ENCODE results near the gene KRTCAP2. TPM values are rescaled to one million over a fixed set of nuclear protein-coding genes. Genes with fewer than 3 reads are reported as not detected.

The KRTCAP2 gene
- total and polyA plus RNA-seq, 10 of the 15 experiments (the other 5 are each of a cell fraction or from before 2014, with no cell fraction given), result 61.3 to 238 (median 141) TPM

DNA sequence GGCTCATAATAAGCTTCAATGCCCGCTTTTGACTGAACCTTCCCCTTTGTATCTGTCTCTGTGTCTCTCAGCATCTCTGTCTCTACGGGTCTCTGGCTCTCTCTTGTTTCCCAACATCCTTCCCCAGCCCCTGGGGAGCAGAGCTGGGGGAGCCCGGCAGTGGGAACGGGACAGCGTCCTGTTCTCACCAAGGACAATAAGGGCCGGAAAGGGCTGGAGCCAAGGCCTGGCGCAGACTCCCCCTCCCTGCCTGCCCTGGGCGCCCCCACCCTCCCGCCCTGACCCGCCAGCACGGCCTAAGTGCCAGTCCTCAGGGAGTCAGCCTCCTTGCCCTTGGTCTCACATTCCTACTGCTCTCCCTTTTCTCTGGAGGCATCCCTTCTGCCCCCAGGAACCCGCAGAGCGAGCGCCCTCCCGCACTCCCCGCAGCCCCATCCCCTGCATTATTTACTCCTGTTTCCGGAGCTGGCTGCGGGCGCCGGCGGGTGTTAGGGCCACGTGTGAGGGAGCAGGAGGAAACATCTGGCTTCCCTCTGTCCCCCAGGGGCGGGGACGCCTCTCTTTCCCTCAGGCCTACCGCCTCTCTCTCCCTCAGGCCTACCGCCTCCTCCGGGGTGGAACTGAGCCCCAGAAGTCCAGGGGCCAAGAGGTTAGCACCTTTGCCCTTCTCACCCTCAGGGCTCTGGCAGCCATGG is 6.5 kb downstream of the KRTCAP2 start:
- CTCF ChIA-PET, result interaction anchor here (1.0 to 12.1 kb wide), 15 partner anchors 11 to 123 kb away, joined by 3 to 284 read pairs (median 6); partner anchors contain the start of gene EFNA4
- Histone ChIP-seq H3K4me2 (ENCODE audit: control insufficient read depth, insufficient read depth) (no peak overlapping the region), H3K9ac (ENCODE audit: control insufficient read depth, insufficient read depth, low read length) (no peak overlapping the region), H3K27ac (ENCODE audit: control insufficient read depth, insufficient read depth) (no peak overlapping the region), H3K79me2 (ENCODE audit: control insufficient read depth, insufficient read depth, low read length) (no peaks in the 10 kb centered on the region), H3K4me3 (no peak overlapping the region), H3K36me3 (ENCODE audit: control insufficient read depth in 2 of 2, insufficient read depth in 2 of 2, low read length in 1 of 2) (peaks cover 0 to 3% of the 10 kb centered on the region in 2 experiments; a peak in 1 of 4 replicates), H4K20me1 (ENCODE audit: control insufficient read depth, insufficient read depth) (no peaks in the 10 kb centered on the region), H2AFZ (ENCODE audit: control insufficient read depth, low read depth, low read length) (peak overlapping the region; percentile 34; the same call in 1 of the 2 replicates), H3K9me3 (replicated peaks; ENCODE audit: control insufficient read depth, insufficient read depth, low read length) (no peaks in the 10 kb centered on the region), H3K27me3 (replicated peaks in 1 of 2; ENCODE audit: control insufficient read depth in 2 of 2, insufficient read depth in 2 of 2, low read length in 1 of 2) (no peaks in the 10 kb centered on the region), H3K4me1 (ENCODE audit: control insufficient read depth, insufficient read depth, low read length) (peaks cover 3% of the 10 kb centered on the region)
- 32% methylated on average over 19 of the region's 27 CpGs for WGBS (ENCODE audit: insufficient coverage, insufficient replicate concordance, low lambda C conversion rate, missing lambda C conversion rate)
- DNase-seq (ENCODE audit: low read depth, low spot score), result no peak
- intact Hi-C loops (cut with micrococcal nuclease; ENCODE audit: unreplicated experiment) (no loop called here), in situ Hi-C loops (cut with MboI) (loop anchor here (5.0 kb wide), 1 partner anchor 74 kb away; no protein-coding TSS in a partner anchor)
- TF ChIP-seq POLR2AphosphoS5 (IDR thresholded peaks at IDR 0.05; ENCODE audit: low read length), result no peak
- no peak for FAIRE-seq
- POLR2A ChIA-PET, result interaction anchor here (0.6 to 1.3 kb wide), 2 partner anchors 13 to 75 kb away, joined by 3 to 5 read pairs; no protein-coding TSS in a partner anchor
- RAD21 ChIA-PET (ENCODE audit: unreplicated experiment), result interaction anchor here (0.8 to 5.1 kb wide), 7 partner anchors 16 to 76 kb away, joined by 3 to 71 read pairs (median 5); no protein-coding TSS in a partner anchor
- no peak for ATAC-seq
- SMC1A ChIA-PET (ENCODE audit: uncharacterized antibody, unreplicated experiment), result interaction anchor here (1.2 to 5.9 kb wide), 6 partner anchors 11 to 81 kb away, joined by 4 to 37 read pairs (median 6); partner anchors contain the start of gene SLC50A1
- no TSS peak for BruUV-seq (replicated peaks)

DNA sequence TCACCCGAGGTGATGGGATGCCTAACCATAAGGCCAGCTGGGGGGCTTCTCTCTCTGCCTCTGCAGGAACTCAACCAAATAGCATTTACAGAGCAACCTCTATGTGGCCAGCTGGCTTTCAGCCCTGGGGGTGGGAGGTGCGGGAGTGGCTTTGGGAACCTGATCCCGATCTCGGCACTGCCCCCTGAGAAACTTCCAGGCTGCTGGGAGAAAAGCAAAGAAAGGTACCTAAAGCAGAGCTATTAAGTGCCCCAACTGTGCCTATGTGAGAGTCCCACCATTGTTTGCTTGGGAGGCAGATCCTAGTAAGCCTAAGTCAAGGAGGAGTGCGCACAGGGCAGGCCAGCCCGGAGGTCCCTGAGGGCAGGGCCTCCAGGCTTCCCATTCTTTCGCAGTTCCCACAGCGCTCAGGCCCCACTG is 7.0 kb downstream of the KRTCAP2 start:
- DNase-seq (ENCODE audit: low read depth, low spot score), result no peak
- no TSS peak for BruUV-seq (replicated peaks)
- Histone ChIP-seq H2AFZ (ENCODE audit: control insufficient read depth, low read depth, low read length) (no peak overlapping the region), H3K27me3 (replicated peaks in 1 of 2; ENCODE audit: control insufficient read depth in 2 of 2, insufficient read depth in 2 of 2, low read length in 1 of 2) (no peaks in the 10 kb centered on the region), H3K36me3 (ENCODE audit: control insufficient read depth in 2 of 2, insufficient read depth in 2 of 2, low read length in 1 of 2) (peaks cover 0 to 3% of the 10 kb centered on the region in 2 experiments; a peak in 1 of 4 replicates), H3K27ac (ENCODE audit: control insufficient read depth, insufficient read depth) (no peak overlapping the region), H3K9ac (ENCODE audit: control insufficient read depth, insufficient read depth, low read length) (no peak overlapping the region), H3K4me2 (ENCODE audit: control insufficient read depth, insufficient read depth) (no peak overlapping the region), H3K79me2 (ENCODE audit: control insufficient read depth, insufficient read depth, low read length) (no peaks in the 10 kb centered on the region), H4K20me1 (ENCODE audit: control insufficient read depth, insufficient read depth) (no peaks in the 10 kb centered on the region), H3K9me3 (replicated peaks; ENCODE audit: control insufficient read depth, insufficient read depth, low read length) (no peaks in the 10 kb centered on the region), H3K4me1 (ENCODE audit: control insufficient read depth, insufficient read depth, low read length) (peaks cover 3% of the 10 kb centered on the region), H3K4me3 (no peak overlapping the region)
- ChIA-PET RAD21 (ENCODE audit: unreplicated experiment) (interaction anchor here (0.8 to 5.1 kb wide), 3 partner anchors 15 to 76 kb away, joined by 3 to 71 read pairs (median 14); no protein-coding TSS in a partner anchor), SMC1A (ENCODE audit: uncharacterized antibody, unreplicated experiment) (interaction anchor here (1.8 to 5.9 kb wide), 5 partner anchors 31 to 75 kb away, joined by 6 to 37 read pairs (median 7); partner anchors contain the start of gene SLC50A1), CTCF (interaction anchor here (1.0 to 12.1 kb wide), 5 partner anchors 11 to 80 kb away, joined by 3 to 284 read pairs (median 13); no protein-coding TSS in a partner anchor), POLR2A (interaction anchor here (0.6 to 1.3 kb wide), 3 partner anchors 12 to 75 kb away, joined by 3 to 5 read pairs (median 3); no protein-coding TSS in a partner anchor)
- no peak for ATAC-seq
- WGBS (ENCODE audit: insufficient coverage, insufficient replicate concordance, low lambda C conversion rate, missing lambda C conversion rate), result 80% methylated on average over 8 of the region's 8 CpGs
- intact Hi-C loops (cut with micrococcal nuclease; ENCODE audit: unreplicated experiment) (no loop called here), in situ Hi-C loops (cut with MboI) (loop anchor here (5.0 kb wide), 1 partner anchor 74 kb away; no protein-coding TSS in a partner anchor)
- no peak for FAIRE-seq
- TF ChIP-seq, protein P1, sequence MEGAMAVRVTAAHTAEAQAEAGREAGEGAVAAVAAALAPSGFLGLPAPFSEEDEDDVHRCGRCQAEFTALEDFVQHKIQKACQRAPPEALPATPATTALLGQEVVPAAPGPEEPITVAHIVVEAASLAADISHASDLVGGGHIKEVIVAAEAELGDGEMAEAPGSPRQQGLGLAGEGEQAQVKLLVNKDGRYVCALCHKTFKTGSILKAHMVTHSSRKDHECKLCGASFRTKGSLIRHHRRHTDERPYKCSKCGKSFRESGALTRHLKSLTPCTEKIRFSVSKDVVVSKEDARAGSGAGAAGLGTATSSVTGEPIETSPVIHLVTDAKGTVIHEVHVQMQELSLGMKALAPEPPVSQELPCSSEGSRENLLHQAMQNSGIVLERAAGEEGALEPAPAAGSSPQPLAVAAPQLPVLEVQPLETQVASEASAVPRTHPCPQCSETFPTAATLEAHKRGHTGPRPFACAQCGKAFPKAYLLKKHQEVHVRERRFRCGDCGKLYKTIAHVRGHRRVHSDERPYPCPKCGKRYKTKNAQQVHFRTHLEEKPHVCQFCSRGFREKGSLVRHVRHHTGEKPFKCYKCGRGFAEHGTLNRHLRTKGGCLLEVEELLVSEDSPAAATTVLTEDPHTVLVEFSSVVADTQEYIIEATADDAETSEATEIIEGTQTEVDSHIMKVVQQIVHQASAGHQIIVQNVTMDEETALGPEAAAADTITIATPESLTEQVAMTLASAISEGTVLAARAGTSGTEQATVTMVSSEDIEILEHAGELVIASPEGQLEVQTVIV (IDR thresholded peaks at IDR 0.05; ENCODE audit: borderline replicate concordance, partially characterized antibody), result no peak
- TF ChIP-seq MTA3 (IDR thresholded peaks at IDR 0.05; ENCODE audit: borderline replicate concordance, low read length) (no peak), ZNF207 (IDR thresholded peaks at IDR 0.05; ENCODE audit: borderline replicate concordance) (no peak), CREB1 (IDR thresholded peaks at IDR 0.05; ENCODE audit: low read depth) (no peak), ETV6 (conservative IDR thresholded peaks at IDR 0.05 in 1 of 2, IDR thresholded peaks at IDR 0.05 in 1 of 2; ENCODE audit: borderline replicate concordance in 1 of 2, low read depth in 1 of 2) (no peak), SREBF1 (IDR thresholded peaks at IDR 0.05; ENCODE audit: low read length) (no peak)
- TF ChIP-seq, protein P2, sequence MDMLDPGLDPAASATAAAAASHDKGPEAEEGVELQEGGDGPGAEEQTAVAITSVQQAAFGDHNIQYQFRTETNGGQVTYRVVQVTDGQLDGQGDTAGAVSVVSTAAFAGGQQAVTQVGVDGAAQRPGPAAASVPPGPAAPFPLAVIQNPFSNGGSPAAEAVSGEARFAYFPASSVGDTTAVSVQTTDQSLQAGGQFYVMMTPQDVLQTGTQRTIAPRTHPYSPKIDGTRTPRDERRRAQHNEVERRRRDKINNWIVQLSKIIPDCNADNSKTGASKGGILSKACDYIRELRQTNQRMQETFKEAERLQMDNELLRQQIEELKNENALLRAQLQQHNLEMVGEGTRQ (IDR thresholded peaks at IDR 0.05; ENCODE audit: borderline replicate concordance, low read depth, low read length), result no peak

Measured in GM12878 (cell line).